ENCODE data around the gene TSSC4.

Gene TSSC4

GRCh38 chr11:2375964-2376551, 24.5 kb upstream of the TSSC4 start:
- Histone ChIP-seq H3K9me3 (ENCODE audit: insufficient read depth, low read length) (no peaks in the 10 kb centered on the region), H3K4me3 (ENCODE audit: low read length) (no peak overlapping the region), H3K36me3 (replicated peaks; ENCODE audit: low read depth, low read length) (peaks cover 5% of the 10 kb centered on the region), H3K9ac (ENCODE audit: low read length) (no peak overlapping the region), H3K4me1 (ENCODE audit: low read length) (peaks cover 12% of the 10 kb centered on the region), H3K4me2 (ENCODE audit: low read length) (no peak overlapping the region), H4K20me1 (ENCODE audit: insufficient read depth, low read length) (peaks cover 37% of the 10 kb centered on the region), H3K27me3 (ENCODE audit: low read depth, low read length) (no peaks in the 10 kb centered on the region), H3K27ac (ENCODE audit: low read length) (no peak overlapping the region), H2AFZ (ENCODE audit: low read depth, low read length) (no peak overlapping the region), H3K79me2 (ENCODE audit: low read length) (peaks cover 38% of the 10 kb centered on the region)
- TF ChIP-seq EZH2phosphoT487 (IDR thresholded peaks at IDR 0.05; ENCODE audit: low read depth), result no peak
- TF ChIP-seq CTCF (IDR thresholded peaks at IDR 0.05; ENCODE audit: low read depth, low read length), result no peak

- peaks cover 45% of the 10 kb centered on the region for H4K20me1 ChIP-seq (ENCODE audit: insufficient read depth, low read length)
- peak within 1 kb of the TSS; percentile 100 for H3K4me2 ChIP-seq (ENCODE audit: low read length)
- peaks cover 5% of the 10 kb centered on the region for H3K36me3 ChIP-seq (replicated peaks; ENCODE audit: low read depth, low read length)
- H3K4me3 ChIP-seq (ENCODE audit: low read length), result peak within 1 kb of the TSS; percentile 90
- no peaks in the 10 kb centered on the region for H3K27me3 ChIP-seq (ENCODE audit: low read depth, low read length)
- peak within 1 kb of the TSS; percentile 92 for H3K9ac ChIP-seq (ENCODE audit: low read length)
- H3K79me2 ChIP-seq (ENCODE audit: low read length), result peaks cover 46% of the 10 kb centered on the region
- peaks cover 12% of the 10 kb centered on the region for H3K4me1 ChIP-seq (ENCODE audit: low read length)
- H2AFZ ChIP-seq (ENCODE audit: low read depth, low read length), result no peak within 1 kb of the TSS
- H3K9me3 ChIP-seq (ENCODE audit: insufficient read depth, low read length), result no peaks in the 10 kb centered on the region
- H3K27ac ChIP-seq (ENCODE audit: low read length), result peak within 1 kb of the TSS; percentile 37; the same call in 1 of the 2 replicates
- TF ChIP-seq CTCF (IDR thresholded peaks at IDR 0.05; ENCODE audit: low read depth, low read length), result no peak
Measured at GRCh38 chr11:2376751-2377451, 23.6 kb upstream of the TSSC4 start, which contains the start of gene CD81. Gene CD81, plus strand, starts transcription at chr11:2377310. Its CDS starts 240 bp downstream, at chr11:2377550.

GRCh38 chr11:2377511-2378443, 22.8 kb upstream of the TSSC4 start:
- peaks cover 54% of the 10 kb centered on the region for H4K20me1 ChIP-seq (ENCODE audit: insufficient read depth, low read length)
- H3K4me1 ChIP-seq (ENCODE audit: low read length), result peaks cover 12% of the 10 kb centered on the region
- H3K79me2 ChIP-seq (ENCODE audit: low read length), result peaks cover 55% of the 10 kb centered on the region

More at GRCh38 chr11:2377511-2378443, 22.8 kb upstream of the TSSC4 start:
- no peak for TF ChIP-seq EZH2phosphoT487 (IDR thresholded peaks at IDR 0.05; ENCODE audit: low read depth)
- no peak for TF ChIP-seq CTCF (IDR thresholded peaks at IDR 0.05; ENCODE audit: low read depth, low read length)
- Histone ChIP-seq H2AFZ (ENCODE audit: low read depth, low read length) (no peak overlapping the region), H3K9ac (ENCODE audit: low read length) (peak overlapping the region; percentile 92), H3K4me3 (ENCODE audit: low read length) (peak overlapping the region; percentile 90), H3K27ac (ENCODE audit: low read length) (peak overlapping the region; percentile 37; the same call in 1 of the 2 replicates), H3K36me3 (replicated peaks; ENCODE audit: low read depth, low read length) (peaks cover 5% of the 10 kb centered on the region), H3K9me3 (ENCODE audit: insufficient read depth, low read length) (no peaks in the 10 kb centered on the region), H3K4me2 (ENCODE audit: low read length) (peak overlapping the region; percentile 100), H3K27me3 (ENCODE audit: low read depth, low read length) (no peaks in the 10 kb centered on the region)
